Esophagus muscularis mucosa (tissue), 3 donors: ENCODE measurements around the gene TYSND1.

Source experiments
- POLR2AphosphoS5 ChIP-seq, 2 donors: sonication (generic); formaldehyde crosslinking; IDR thresholded peaks; one replicate each; pipeline ENCODE4 v1.6.1; 2017; ENCODE audit warnings: antibody characterized with exemption in 2 of 2
- TF ChIP-seq, protein P1 (sequence below), 3 experiments: fragments of 200-600 bp in 2 of 3; fragments of 450-650 bp in 1 of 3; sonication (generic) in 2 of 3; IDR thresholded peaks; one replicate each; pipeline ENCODE4 v1.5.1; 2017 to 2019; ENCODE audit warnings: antibody characterized with exemption in 3 of 3, mild to moderate bottlenecking in 2 of 3, moderate library complexity in 1 of 3

- TF ChIP-seq POLR2AphosphoS5 (IDR thresholded peaks at IDR 0.05), result no peak
- TF ChIP-seq, protein P1, sequence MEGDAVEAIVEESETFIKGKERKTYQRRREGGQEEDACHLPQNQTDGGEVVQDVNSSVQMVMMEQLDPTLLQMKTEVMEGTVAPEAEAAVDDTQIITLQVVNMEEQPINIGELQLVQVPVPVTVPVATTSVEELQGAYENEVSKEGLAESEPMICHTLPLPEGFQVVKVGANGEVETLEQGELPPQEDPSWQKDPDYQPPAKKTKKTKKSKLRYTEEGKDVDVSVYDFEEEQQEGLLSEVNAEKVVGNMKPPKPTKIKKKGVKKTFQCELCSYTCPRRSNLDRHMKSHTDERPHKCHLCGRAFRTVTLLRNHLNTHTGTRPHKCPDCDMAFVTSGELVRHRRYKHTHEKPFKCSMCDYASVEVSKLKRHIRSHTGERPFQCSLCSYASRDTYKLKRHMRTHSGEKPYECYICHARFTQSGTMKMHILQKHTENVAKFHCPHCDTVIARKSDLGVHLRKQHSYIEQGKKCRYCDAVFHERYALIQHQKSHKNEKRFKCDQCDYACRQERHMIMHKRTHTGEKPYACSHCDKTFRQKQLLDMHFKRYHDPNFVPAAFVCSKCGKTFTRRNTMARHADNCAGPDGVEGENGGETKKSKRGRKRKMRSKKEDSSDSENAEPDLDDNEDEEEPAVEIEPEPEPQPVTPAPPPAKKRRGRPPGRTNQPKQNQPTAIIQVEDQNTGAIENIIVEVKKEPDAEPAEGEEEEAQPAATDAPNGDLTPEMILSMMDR (IDR thresholded peaks at IDR 0.05), result no peak
Observed at GRCh38 chr10:70160798-70161197, 14.3 kb upstream of the TYSND1 start.
